Osteocyte (in vitro differentiated cells): ENCODE data around the gene ABCG1. TPM values are rescaled to one million over a fixed set of nuclear protein-coding genes. Genes with fewer than 3 reads are reported as not detected.

Experiments
- DNase-seq: peaks from one replicate; pipeline ENCODE4 v3.0.0; 2021; ENCODE audit warnings: mixed read lengths; ENCODE audit not compliant: unreplicated experiment; ENCODE audit errors: extremely low spot score
- H3K27ac Mint-ChIP-seq: one replicate; pipeline ENCODE4 v1.8.0; 2021; ENCODE audit warnings: mild to moderate bottlenecking, mixed read lengths; ENCODE audit not compliant: unreplicated experiment
- H3K27me3 Mint-ChIP-seq: one replicate; pipeline ENCODE4 v1.8.0; 2021; ENCODE audit warnings: mixed read lengths; ENCODE audit not compliant: unreplicated experiment
- H3K36me3 Mint-ChIP-seq: one replicate; pipeline ENCODE4 v1.8.0; 2021; ENCODE audit warnings: mixed read lengths; ENCODE audit not compliant: unreplicated experiment
- H3K4me1 Mint-ChIP-seq: one replicate; pipeline ENCODE4 v1.8.0; 2021; ENCODE audit warnings: mixed read lengths; ENCODE audit not compliant: unreplicated experiment
- H3K4me3 Mint-ChIP-seq: one replicate; pipeline ENCODE4 v1.8.0; 2021; ENCODE audit warnings: mild to moderate bottlenecking, moderate library complexity, mixed read lengths; ENCODE audit not compliant: unreplicated experiment
- H3K9me3 Mint-ChIP-seq: one replicate; pipeline ENCODE4 v1.8.0; 2021; ENCODE audit warnings: mixed read lengths; ENCODE audit not compliant: unreplicated experiment
- total RNA-seq: library from RNA; stranded (reverse); gene quantifications from 2 replicates; pipeline ENCODE4 v1.2.1, GENCODE V29; 2021
- TF ChIP-seq, protein P1 (sequence below): fragments of 200-600 bp; sonication (generic); IDR thresholded peaks from 2 replicates; pipeline ENCODE4 v1.5.0; 2021; ENCODE audit warnings: antibody characterized with exemption, mild to moderate bottlenecking, moderate library complexity

Gene ABCG1
- total RNA-seq, 1 donor from 2014 or later: 16.5 TPM

DNA sequence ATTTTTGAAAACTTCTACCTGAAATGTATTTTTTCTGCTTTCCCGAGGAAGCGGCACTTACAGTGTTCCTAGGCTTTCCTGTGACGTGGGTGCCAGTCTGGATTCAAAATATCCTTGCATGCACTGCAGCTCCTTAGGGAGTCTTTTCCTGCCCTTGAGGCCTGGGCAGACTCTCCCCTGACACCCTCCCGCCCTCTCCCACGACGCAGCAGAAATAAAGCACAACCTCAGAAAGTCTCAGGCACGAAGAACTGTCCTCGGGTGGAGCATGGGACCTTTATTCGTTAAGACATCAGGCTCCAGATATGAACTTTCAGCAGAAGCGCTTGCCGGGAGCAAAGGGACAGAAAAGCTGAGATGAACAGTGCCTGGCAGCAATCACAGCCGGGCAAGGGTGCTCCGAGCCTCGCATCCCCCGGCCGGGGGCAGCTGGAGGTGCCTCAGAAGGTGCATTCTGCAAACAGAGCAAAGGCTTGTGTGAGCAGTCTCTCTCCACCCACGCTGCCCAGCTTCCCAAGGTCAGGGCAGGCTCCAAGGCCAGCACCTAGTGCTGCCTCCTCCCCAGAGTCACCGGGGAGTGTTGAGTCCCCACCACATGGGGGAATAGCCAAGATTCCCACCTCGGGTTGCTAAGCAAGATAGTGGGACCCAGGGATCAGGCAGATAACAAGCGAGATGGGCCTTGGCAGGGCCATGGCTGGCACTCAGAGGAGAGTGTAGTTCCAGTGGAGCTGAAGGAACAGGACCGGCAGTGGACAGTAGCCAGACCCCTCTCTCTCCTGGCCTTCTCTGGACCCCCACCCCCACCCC is 93.1 kb downstream of the ABCG1 start:
- H3K27ac Mint-ChIP-seq: peak overlapping the region; percentile 18
- no peaks in the 10 kb centered on the region for H3K36me3 Mint-ChIP-seq
- H3K4me3 Mint-ChIP-seq: no peak overlapping the region
- H3K27me3 Mint-ChIP-seq: peaks cover under 1% of the 10 kb centered on the region
- H3K9me3 Mint-ChIP-seq: no peaks in the 10 kb centered on the region
- DNase-seq: peak; percentile 79
- TF ChIP-seq, protein P1, sequence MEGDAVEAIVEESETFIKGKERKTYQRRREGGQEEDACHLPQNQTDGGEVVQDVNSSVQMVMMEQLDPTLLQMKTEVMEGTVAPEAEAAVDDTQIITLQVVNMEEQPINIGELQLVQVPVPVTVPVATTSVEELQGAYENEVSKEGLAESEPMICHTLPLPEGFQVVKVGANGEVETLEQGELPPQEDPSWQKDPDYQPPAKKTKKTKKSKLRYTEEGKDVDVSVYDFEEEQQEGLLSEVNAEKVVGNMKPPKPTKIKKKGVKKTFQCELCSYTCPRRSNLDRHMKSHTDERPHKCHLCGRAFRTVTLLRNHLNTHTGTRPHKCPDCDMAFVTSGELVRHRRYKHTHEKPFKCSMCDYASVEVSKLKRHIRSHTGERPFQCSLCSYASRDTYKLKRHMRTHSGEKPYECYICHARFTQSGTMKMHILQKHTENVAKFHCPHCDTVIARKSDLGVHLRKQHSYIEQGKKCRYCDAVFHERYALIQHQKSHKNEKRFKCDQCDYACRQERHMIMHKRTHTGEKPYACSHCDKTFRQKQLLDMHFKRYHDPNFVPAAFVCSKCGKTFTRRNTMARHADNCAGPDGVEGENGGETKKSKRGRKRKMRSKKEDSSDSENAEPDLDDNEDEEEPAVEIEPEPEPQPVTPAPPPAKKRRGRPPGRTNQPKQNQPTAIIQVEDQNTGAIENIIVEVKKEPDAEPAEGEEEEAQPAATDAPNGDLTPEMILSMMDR: no peak
- peaks cover 64% of the 10 kb centered on the region for H3K4me1 Mint-ChIP-seq

DNA sequence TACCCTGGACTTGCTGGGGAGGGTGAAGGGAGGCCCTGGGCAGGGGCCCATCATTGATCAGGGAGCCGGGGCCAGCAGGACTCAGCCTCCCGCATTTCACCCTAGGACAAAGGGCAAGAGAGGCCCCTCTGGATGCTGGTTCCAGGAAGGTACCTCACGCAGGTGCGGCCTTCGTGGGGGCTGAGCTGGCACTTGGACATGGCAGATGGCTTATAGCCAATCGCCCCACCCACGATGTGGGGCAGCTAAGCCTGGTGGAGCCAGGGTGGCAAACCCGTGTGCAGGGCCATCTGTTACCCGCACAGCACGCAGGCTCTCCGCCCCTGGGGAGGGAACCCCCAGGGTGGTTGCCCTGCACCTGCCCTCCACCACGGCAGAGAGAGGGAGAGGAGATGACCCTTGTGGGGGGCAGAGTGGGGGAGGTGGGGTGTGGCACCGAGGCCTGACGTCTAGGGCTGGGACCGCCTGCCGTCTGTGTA is 93.7 kb downstream of the ABCG1 start:
- Mint-ChIP-seq H3K4me1 (peaks cover 64% of the 10 kb centered on the region), H3K9me3 (no peaks in the 10 kb centered on the region), H3K36me3 (no peaks in the 10 kb centered on the region), H3K4me3 (no peak overlapping the region), H3K27me3 (no peaks in the 10 kb centered on the region), H3K27ac (no peak overlapping the region)
- TF ChIP-seq, protein P1: no peak
- DNase-seq: no peak

GRCh38 chr21:42313501-42313969 is 94.6 kb downstream of the ABCG1 start:
- no peaks in the 10 kb centered on the region for H3K27me3 Mint-ChIP-seq
- DNase-seq: no peak
- TF ChIP-seq, protein P1: no peak
- no peaks in the 10 kb centered on the region for H3K9me3 Mint-ChIP-seq
- no peak overlapping the region for H3K4me3 Mint-ChIP-seq
- H3K4me1 Mint-ChIP-seq: peaks cover 64% of the 10 kb centered on the region
- no peak overlapping the region for H3K27ac Mint-ChIP-seq
- H3K36me3 Mint-ChIP-seq: no peaks in the 10 kb centered on the region

GRCh38 chr21:42314616-42315295 is 95.8 kb downstream of the ABCG1 start:
- H3K9me3 Mint-ChIP-seq: no peaks in the 10 kb centered on the region
- peak; percentile 21 for DNase-seq
- H3K36me3 Mint-ChIP-seq: no peaks in the 10 kb centered on the region
- peaks cover 60% of the 10 kb centered on the region for H3K4me1 Mint-ChIP-seq
- H3K27me3 Mint-ChIP-seq: no peaks in the 10 kb centered on the region
- H3K27ac Mint-ChIP-seq: peak overlapping the region; percentile 90
- H3K4me3 Mint-ChIP-seq: peak overlapping the region; percentile 45
- TF ChIP-seq, protein P1: no peak
